Neural cell (in vitro differentiated cells): ENCODE data around the gene CD83. TPM values are rescaled to one million over a fixed set of nuclear protein-coding genes. Genes with fewer than 3 reads are reported as not detected.

Experiments
- H2AFZ ChIP-seq: fragments of 200-600, 300-800 bp; sonication (generic), shearing (Covaris generic); 2 replicates; pipeline ENCODE4 v1.6.0; 2014; ENCODE audit warnings: low read depth, mild to moderate bottlenecking, antibody characterized with exemption, low read length, moderate library complexity
- H3F3A ChIP-seq: fragments of 200-600 bp; shearing (Covaris generic); 2 replicates; pipeline ENCODE4 v1.6.1; 2016; ENCODE audit warnings: mild to moderate bottlenecking, moderate library complexity, mixed read lengths, antibody characterized with exemption, low read length; ENCODE audit not compliant: insufficient read depth, poor library complexity, severe bottlenecking
- H3K27ac ChIP-seq: fragments of 200-600, 300-800 bp; sonication (generic), shearing (Covaris generic); 2 replicates; pipeline ENCODE4 v1.5.1; 2014; ENCODE audit warnings: mild to moderate bottlenecking, low read length, moderate library complexity
- H3K27me3 ChIP-seq: fragments of 300-800, 200-600 bp; sonication (generic), shearing (Covaris generic); 2 replicates; pipeline ENCODE4 v1.6.0; 2014; ENCODE audit warnings: mild to moderate bottlenecking, low read depth, low read length, moderate library complexity; ENCODE audit not compliant: insufficient read depth
- H3K36me3 ChIP-seq: fragments of 300-800, 200-600 bp; sonication (generic), shearing (Covaris generic); 2 replicates; pipeline ENCODE4 v1.5.1; 2014; ENCODE audit warnings: mild to moderate bottlenecking, antibody characterized with exemption, low read length, moderate library complexity; ENCODE audit not compliant: insufficient read depth
- H3K4me2 ChIP-seq: fragments of 300-800, 200-600 bp; sonication (generic), shearing (Covaris generic); 2 replicates; pipeline ENCODE4 v1.6.0; 2014; ENCODE audit warnings: mild to moderate bottlenecking, low read length
- H3K4me3 ChIP-seq: fragments of 300-800, 200-600 bp; sonication (generic), shearing (Covaris generic); 2 replicates; pipeline ENCODE4 v1.5.1; 2014; ENCODE audit warnings: mild to moderate bottlenecking, low read length, moderate library complexity
- H3K79me2 ChIP-seq: fragments of 200-600 bp; shearing (Covaris generic); replicated peaks from 2 replicates; pipeline ENCODE4 v1.6.0; 2014; ENCODE audit warnings: mild to moderate bottlenecking, low read length, moderate library complexity; ENCODE audit not compliant: insufficient read depth
- H3K9ac ChIP-seq: fragments of 300-800, 200-600 bp; sonication (generic), shearing (Covaris generic); 2 replicates; pipeline ENCODE4 v1.6.1; 2016; ENCODE audit warnings: mild to moderate bottlenecking, low read length, mixed read lengths
- H3K9me2 ChIP-seq: fragments of 200-600 bp; shearing (Covaris generic); 2 replicates; pipeline ENCODE4 v1.6.1; 2016; ENCODE audit warnings: mild to moderate bottlenecking, low read length, mixed read lengths; ENCODE audit not compliant: insufficient read depth
- H3K9me3 ChIP-seq: fragments of 200-600, 300-800 bp; sonication (generic), shearing (Covaris generic); 2 replicates; pipeline ENCODE4 v1.6.1; 2016; ENCODE audit warnings: mild to moderate bottlenecking, mixed run types, low read length, moderate library complexity, mixed read lengths
- H4K20me1 ChIP-seq: fragments of 200-600 bp; shearing (Covaris generic); 2 replicates; pipeline ENCODE4 v1.6.1; 2016; ENCODE audit warnings: mild to moderate bottlenecking, mixed run types; ENCODE audit not compliant: insufficient read depth
- EZH2 ChIP-seq: fragments of 200-600, 300-800 bp; shearing (Covaris generic), sonication (generic); IDR thresholded peaks from 2 replicates; pipeline ENCODE4 v1.6.1; 2014; ENCODE audit warnings: antibody characterized with exemption, low read length, borderline replicate concordance, mild to moderate bottlenecking; ENCODE audit not compliant: insufficient read depth, poor library complexity, severe bottlenecking
- MXI1 ChIP-seq: fragments of 450-650 bp; conservative IDR thresholded peaks from 2 replicates; pipeline ENCODE4 v1.6.1; 2014; ENCODE audit warnings: antibody characterized with exemption, mild to moderate bottlenecking; ENCODE audit not compliant: poor library complexity, severe bottlenecking
- POLR2AphosphoS5 ChIP-seq: IDR thresholded peaks from 2 replicates; pipeline ENCODE4 v1.6.1; 2012
- RAD21 ChIP-seq: fragments of 450-650 bp; conservative IDR thresholded peaks from 2 replicates; pipeline ENCODE4 v1.6.1; 2014; ENCODE audit warnings: antibody characterized with exemption, mild to moderate bottlenecking, moderate library complexity
- REST ChIP-seq: IDR thresholded peaks from 2 replicates; pipeline ENCODE4 v1.6.1; 2012; ENCODE audit warnings: borderline replicate concordance
- SMC3 ChIP-seq: fragments of 450-650 bp; conservative IDR thresholded peaks from 2 replicates; pipeline ENCODE4 v1.6.1; 2014; ENCODE audit warnings: antibody characterized with exemption, mild to moderate bottlenecking, moderate library complexity; ENCODE audit not compliant: poor library complexity
- TAF1 ChIP-seq: IDR thresholded peaks from 2 replicates; pipeline ENCODE4 v1.6.1; 2012; ENCODE audit warnings: low read depth
- polyA plus RNA-seq: library from polyadenylated mRNA; depleted of rRNA; stranded (reverse); fragments of >200 nt; gene quantifications from 2 replicates; pipeline ENCODE4 v1.2.3, GENCODE V29; 2014

Gene CD83
- polyA plus RNA-seq, 1 donor from 2014 or later = 17.0 TPM

DNA sequence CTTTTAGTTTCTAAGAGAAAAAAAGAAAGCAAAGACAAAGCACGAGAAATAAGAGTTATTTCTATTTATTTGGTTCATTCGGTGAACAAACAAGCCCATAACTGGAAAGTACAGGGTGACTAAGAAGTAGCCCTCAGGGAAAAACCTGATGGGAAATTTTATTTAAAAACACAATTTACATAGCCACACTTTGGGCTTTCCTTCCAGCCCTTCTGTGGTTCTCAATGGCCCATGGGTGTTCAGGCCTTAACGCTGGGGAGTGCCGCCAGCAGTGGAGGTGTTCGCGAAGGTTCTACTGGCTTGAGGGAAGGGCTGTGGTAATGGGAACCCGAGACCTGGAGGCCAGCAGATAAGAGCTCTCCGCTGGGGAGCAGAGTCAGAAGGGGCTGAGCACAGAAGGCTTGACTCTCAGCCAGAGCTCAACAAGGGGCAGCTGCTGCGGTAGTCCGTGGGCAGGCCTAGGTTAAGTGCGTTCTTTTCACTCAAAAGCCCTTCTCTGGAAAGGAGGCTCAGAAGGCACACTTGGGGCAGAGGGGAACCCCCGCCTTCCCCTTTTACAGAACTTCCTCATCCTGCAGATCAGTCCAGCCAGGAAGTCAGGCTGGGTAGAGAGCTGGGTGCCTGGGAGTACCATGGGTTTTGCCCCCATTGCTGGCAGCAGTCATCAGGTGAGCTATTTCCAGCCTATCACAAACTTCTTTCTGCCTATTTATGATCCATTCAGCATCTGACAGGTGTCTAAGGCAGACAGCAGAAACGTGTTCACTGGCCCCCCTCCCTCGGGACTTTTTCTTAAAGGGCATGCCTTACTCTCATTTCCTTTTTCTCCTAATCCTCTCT, 8.8 kb upstream of the CD83 start:
- Histone ChIP-seq H3K9ac (no peak overlapping the region), H3K36me3 (no peaks in the 10 kb centered on the region), H3K9me2 (no peaks in the 10 kb centered on the region), H3K4me2 (no peak overlapping the region), H3K27ac (no peak overlapping the region), H2AFZ (no peak overlapping the region), H3F3A (no peaks in the 10 kb centered on the region), H4K20me1 (no peaks in the 10 kb centered on the region), H3K4me3 (no peak overlapping the region), H3K27me3 (no peaks in the 10 kb centered on the region), H3K79me2 (no peaks in the 10 kb centered on the region), H3K9me3 (peaks cover 4% of the 10 kb centered on the region)
- TF ChIP-seq TAF1 = no peak
- no peak for TF ChIP-seq EZH2

DNA sequence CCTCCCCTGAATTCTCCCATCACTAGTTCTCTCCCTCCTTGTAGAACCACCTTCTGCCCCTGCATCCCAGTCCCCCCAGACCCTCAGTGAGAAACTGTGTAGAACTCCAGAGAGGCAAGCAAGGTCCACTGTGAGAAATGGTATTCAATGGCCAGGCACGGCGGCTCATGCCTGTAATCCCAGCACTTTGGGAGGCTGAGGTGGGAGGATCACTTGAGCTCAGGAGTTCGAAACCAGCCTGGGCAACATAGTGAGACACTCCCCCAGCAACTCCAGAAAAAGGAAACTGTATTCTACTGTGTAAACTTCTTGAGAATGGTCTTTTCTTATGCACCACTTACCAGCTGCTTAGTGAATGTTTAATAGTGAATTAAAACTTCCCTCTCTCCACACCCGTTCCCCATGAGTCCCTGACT, 8.2 kb upstream of the CD83 start:
- Histone ChIP-seq H3K4me3 (no peak overlapping the region), H3K27ac (no peak overlapping the region), H3K36me3 (no peaks in the 10 kb centered on the region), H4K20me1 (no peaks in the 10 kb centered on the region), H3K79me2 (no peaks in the 10 kb centered on the region), H2AFZ (no peak overlapping the region), H3K9me3 (peaks cover 4% of the 10 kb centered on the region), H3K4me2 (no peak overlapping the region), H3K9ac (no peak overlapping the region), H3K9me2 (no peaks in the 10 kb centered on the region), H3F3A (no peaks in the 10 kb centered on the region), H3K27me3 (no peaks in the 10 kb centered on the region)
- TF ChIP-seq RAD21 = no peak
- no peak for TF ChIP-seq SMC3
- no peak for TF ChIP-seq TAF1
- no peak for TF ChIP-seq MXI1

DNA sequence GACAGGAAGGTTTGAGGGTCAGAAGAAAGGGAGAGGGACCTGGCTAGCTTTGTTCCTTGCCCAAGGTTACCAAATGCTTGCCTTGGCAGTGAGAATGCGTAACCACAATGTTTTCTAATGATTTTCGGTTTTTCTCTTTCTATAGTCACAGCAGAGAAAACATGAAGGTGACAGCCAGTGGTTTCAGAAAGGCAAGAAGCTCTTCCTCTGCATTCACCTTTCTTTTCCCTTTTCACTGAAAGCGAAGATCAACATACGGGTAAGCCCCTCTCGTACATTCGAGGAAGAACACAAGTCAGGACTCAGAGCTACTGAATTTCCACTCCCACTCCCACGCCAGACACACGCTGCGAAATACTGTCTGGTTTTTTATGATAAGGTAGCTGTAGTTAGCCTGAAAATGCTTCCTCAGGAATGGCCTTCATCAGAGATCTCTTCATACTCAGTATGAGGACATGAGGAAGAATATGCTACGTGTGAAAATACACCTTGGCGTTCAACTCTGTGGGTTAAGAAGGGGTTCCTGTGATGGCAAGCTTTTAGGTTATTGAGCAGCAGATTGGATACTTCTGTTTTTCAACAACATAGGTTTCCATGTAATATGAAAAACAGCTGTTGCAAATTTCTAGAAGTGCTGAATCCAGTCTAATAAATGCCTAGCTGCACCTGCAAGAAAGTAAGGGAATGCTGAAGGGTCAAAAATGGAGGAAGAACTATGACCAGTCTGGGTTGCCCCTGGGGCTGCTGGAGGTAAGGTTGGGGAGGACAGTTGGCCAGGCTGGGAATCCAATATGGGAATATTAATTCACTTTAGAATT, 7.4 kb upstream of the CD83 start:
- Histone ChIP-seq H3K4me3 (no peak overlapping the region), H3K36me3 (no peaks in the 10 kb centered on the region), H3K27ac (no peak overlapping the region), H3K79me2 (no peaks in the 10 kb centered on the region), H4K20me1 (no peaks in the 10 kb centered on the region), H3K27me3 (no peaks in the 10 kb centered on the region), H3F3A (no peaks in the 10 kb centered on the region), H3K9ac (no peak overlapping the region), H3K4me2 (no peak overlapping the region), H3K9me2 (no peaks in the 10 kb centered on the region), H3K9me3 (peaks cover 4% of the 10 kb centered on the region), H2AFZ (no peak overlapping the region)
- TF ChIP-seq RAD21 = no peak
- TF ChIP-seq POLR2AphosphoS5 = no peak
- TF ChIP-seq REST = no peak
